HG03432 (cell line): ENCODE data around the gene CDIPT.

Source experiments
- ATAC-seq: cut with Tn5 transposase; IDR thresholded peaks from one replicate; pipeline ENCODE4 v1.9.1; 2021; ENCODE audit warnings: mild to moderate bottlenecking, moderate library complexity; ENCODE audit not compliant: unreplicated experiment

The CDIPT gene

GRCh38 chr16:29811896-29812665 lies 50.9 kb downstream of the CDIPT start, which contains the start of gene PRRT2:
Gene PRRT2 (plus strand): TSS chr16:29812193. CDS start chr16:29813055, 862 bp downstream.
- ATAC-seq, result no peak

- ATAC-seq, result peak; percentile 30
Measured at GRCh38 chr16:29811170-29811895, 51.7 kb downstream of the CDIPT start.

- no peak for ATAC-seq
Measured at GRCh38 chr16:29810699-29811169, 52.3 kb downstream of the CDIPT start.

GRCh38 chr16:29809850-29810698 lies 53.0 kb downstream of the CDIPT start:
- no peak for ATAC-seq

- ATAC-seq, result no peak
Measured at GRCh38 chr16:29809031-29809747, 53.8 kb downstream of the CDIPT start.
